ENCODE results near the gene TMED4. TPM values are rescaled to one million over a fixed set of nuclear protein-coding genes. Genes with fewer than 3 reads are reported as not detected.

The TMED4 gene
- total and polyA plus RNA-seq, 8 donors = 13.4 to 235 (median 82.3) TPM

DNA sequence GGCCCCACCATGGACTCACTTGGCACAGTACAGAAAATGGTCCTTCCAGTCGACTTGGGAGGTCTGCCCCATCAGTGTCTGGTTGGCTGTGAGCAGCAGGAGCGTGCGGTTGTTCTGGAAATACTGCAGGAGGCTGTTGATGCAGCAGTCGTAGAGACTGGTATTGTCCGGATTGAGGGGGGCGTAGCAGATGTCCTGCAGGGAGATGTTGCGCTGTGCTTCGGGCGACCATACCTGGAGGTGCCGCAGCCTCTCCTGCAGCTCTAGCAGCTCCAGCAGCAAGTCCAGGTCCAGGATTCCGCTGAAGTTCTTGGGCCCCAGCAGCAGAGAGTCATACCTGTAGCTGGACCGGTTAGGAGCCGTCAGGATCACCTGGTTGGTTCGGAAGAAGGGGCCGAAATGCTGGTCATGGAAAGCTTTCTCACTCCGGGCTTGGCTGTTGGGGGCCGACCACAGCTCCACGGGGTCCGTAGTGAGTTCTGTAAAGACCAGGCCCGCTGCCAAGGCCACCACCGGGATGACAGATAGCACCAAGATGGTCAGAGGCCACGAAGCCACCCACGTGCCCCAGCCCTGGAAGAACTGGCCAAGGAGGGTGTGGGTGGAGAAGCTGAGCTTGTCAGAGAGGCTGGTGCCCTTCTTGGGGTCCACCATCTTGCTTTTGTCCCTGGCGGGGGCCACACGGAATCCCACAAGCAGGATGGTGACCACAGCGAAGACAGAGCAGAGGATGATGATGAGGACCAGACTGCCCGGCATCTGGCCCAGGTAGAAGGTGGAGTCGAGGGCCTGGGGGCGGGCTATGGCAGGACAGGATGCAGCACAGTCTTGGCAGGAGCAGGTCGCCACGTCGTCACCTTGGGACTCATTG lies 43.0 kb downstream of the TMED4 start:
- 88 to 93% (median 92%) methylated on average over 22 to 32 of the region's 32 CpGs for WGBS, 5 donors
- TF ChIP-seq POLR2A (IDR thresholded peaks at IDR 0.05) (no peak), EP300 (IDR thresholded peaks at IDR 0.05) (no peak), POLR2AphosphoS5 (IDR thresholded peaks at IDR 0.05) (no peak)
- TF ChIP-seq, protein P1, sequence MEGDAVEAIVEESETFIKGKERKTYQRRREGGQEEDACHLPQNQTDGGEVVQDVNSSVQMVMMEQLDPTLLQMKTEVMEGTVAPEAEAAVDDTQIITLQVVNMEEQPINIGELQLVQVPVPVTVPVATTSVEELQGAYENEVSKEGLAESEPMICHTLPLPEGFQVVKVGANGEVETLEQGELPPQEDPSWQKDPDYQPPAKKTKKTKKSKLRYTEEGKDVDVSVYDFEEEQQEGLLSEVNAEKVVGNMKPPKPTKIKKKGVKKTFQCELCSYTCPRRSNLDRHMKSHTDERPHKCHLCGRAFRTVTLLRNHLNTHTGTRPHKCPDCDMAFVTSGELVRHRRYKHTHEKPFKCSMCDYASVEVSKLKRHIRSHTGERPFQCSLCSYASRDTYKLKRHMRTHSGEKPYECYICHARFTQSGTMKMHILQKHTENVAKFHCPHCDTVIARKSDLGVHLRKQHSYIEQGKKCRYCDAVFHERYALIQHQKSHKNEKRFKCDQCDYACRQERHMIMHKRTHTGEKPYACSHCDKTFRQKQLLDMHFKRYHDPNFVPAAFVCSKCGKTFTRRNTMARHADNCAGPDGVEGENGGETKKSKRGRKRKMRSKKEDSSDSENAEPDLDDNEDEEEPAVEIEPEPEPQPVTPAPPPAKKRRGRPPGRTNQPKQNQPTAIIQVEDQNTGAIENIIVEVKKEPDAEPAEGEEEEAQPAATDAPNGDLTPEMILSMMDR (IDR thresholded peaks at IDR 0.05) = no peak
- Histone ChIP-seq H3K36me3 (no peaks in the 10 kb centered on the region), H3K27ac (no peak overlapping the region), H3K4me3 (no peak overlapping the region), H3K4me1 (peaks cover 4 to 20% (median 8%) of the 10 kb centered on the region in 4 donors), H3K9me3 (no peaks in the 10 kb centered on the region), H3K27me3 (no peaks in the 10 kb centered on the region)
- intact Hi-C loops (cut with DNase I; ENCODE audit: low total_unique reads) = no loop called here
- no peak for DNase-seq

DNA sequence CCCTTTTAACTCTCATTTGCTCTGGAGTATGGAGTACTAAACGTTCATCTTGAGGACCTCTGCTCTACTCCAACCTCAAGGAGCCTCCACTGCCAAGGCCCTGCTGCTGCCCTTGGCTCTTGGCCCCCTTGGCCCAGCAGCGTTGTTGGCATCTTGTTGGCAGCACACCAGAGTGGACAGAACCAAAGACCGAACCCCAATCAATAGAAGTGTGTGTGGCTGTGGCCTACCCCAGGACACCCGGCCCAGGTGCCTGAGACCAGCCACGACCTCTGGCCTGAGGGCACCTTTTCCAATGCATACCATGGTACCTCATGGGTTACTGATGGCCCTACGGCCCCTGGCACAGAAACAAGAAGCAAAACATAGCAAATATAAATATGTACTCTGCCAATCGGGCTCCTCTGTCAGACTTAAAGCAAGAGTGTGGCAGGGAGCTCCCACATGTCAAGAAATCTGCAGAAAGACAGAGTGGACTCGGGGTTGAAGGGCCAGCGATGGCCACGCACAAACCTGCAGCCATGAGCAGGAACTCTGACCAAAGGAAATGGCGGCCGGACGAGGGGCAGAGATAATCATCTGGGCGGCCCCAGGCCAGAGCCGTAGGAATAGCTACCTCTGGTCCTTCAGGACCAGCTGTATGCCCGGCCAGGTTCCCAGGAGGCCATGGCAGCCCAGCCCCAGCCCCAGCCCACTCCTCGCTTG lies 43.8 kb downstream of the TMED4 start:
- DNase-seq = no peak
- Histone ChIP-seq H3K4me3 (no peak overlapping the region), H3K4me1 (peaks cover 4 to 19% (median 8%) of the 10 kb centered on the region in 4 donors), H3K36me3 (no peaks in the 10 kb centered on the region), H3K9me3 (no peaks in the 10 kb centered on the region), H3K27ac (no peak overlapping the region), H3K27me3 (no peaks in the 10 kb centered on the region)
- intact Hi-C loops (cut with DNase I; ENCODE audit: low total_unique reads) = no loop called here
- TF ChIP-seq EP300 (IDR thresholded peaks at IDR 0.05) (no peak), POLR2A (IDR thresholded peaks at IDR 0.05) (no peak), POLR2AphosphoS5 (IDR thresholded peaks at IDR 0.05) (no peak)
- TF ChIP-seq, protein P1 (IDR thresholded peaks at IDR 0.05) = no peak
- WGBS, 5 donors = 63 to 72% (median 66%) methylated on average over 15 to 17 of the region's 17 CpGs

DNA sequence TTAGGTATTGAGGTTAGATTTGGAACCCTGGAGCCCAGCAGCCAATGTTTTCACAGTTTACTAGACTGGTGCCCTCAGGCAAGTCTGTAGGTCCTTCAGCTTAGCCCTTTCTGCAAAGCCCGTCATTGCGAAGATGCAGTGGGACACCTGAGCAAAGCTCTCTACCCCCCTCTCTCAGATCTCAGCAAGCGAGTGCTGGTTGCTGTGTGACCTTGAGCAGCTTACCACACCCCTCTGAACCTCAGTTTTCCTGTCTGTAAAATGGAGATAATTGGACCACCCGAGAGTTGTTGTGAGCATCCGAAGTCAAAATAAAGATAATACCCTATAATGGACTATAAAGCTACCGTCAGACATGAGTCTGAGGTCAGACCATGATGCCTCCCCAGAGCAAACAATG lies 44.6 kb downstream of the TMED4 start:
- 92 to 95% (median 93%) methylated on average over 6 of the region's 6 CpGs for WGBS, 5 donors
- peaks cover 0 to 12% (median 5%) of the 10 kb centered on the region in 4 donors for H3K4me1 ChIP-seq
- H3K4me3 ChIP-seq = no peak overlapping the region
- H3K9me3 ChIP-seq = no peaks in the 10 kb centered on the region
- intact Hi-C loops (cut with DNase I; ENCODE audit: low total_unique reads) = no loop called here
- no peaks in the 10 kb centered on the region for H3K27me3 ChIP-seq
- H3K27ac ChIP-seq = no peak overlapping the region
- no peak for TF ChIP-seq POLR2AphosphoS5 (IDR thresholded peaks at IDR 0.05)
- TF ChIP-seq EP300 (IDR thresholded peaks at IDR 0.05) = no peak
- TF ChIP-seq, protein P1 (IDR thresholded peaks at IDR 0.05) = no peak
- no peak for TF ChIP-seq POLR2A (IDR thresholded peaks at IDR 0.05)
- no peaks in the 10 kb centered on the region for H3K36me3 ChIP-seq
- DNase-seq = no peak

DNA sequence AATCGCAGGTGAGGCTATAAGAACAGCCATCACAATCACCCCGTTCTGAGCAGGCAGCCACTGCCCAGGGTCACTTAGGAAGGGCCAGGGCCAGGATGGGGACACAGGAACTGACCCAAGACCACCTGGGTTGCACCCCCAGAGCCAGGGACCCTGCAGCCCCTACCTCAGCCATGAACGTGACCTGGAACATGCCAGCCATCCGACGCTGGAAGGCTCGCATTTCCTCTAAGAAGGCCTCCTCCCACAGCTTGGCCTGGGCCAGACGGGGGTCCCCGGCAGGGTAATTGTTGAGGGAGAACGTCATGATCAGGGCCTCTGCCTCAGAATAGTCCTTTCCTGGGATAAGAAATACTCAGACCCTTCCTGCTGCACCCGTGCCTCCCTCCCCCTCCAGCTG lies 45.9 kb downstream of the TMED4 start:
- Histone ChIP-seq H3K27me3 (no peaks in the 10 kb centered on the region), H3K36me3 (no peaks in the 10 kb centered on the region), H3K27ac (no peak overlapping the region), H3K9me3 (no peaks in the 10 kb centered on the region), H3K4me1 (peaks cover 0 to 11% (median 3%) of the 10 kb centered on the region in 4 donors), H3K4me3 (no peak overlapping the region)
- intact Hi-C loops (cut with DNase I; ENCODE audit: low total_unique reads) = no loop called here
- WGBS, 5 donors = 67 to 91% (median 88%) methylated on average over 5 to 10 of the region's 10 CpGs
- no peak for DNase-seq
- no peak for TF ChIP-seq POLR2AphosphoS5 (IDR thresholded peaks at IDR 0.05)
- TF ChIP-seq EP300 (IDR thresholded peaks at IDR 0.05) = no peak
- TF ChIP-seq POLR2A (IDR thresholded peaks at IDR 0.05) = no peak
- TF ChIP-seq, protein P1 (IDR thresholded peaks at IDR 0.05) = no peak
